GM12878 (cell line): Measurements from ENCODE around the gene IL22RA2.

Experiments used
- BMI1 ChIP-seq: fragments of 450-650 bp; IDR thresholded peaks from 2 replicates; pipeline ENCODE4 v1.6.1; 2016; ENCODE audit warnings: mild to moderate bottlenecking, moderate library complexity, borderline replicate concordance
- CTCF ChIP-seq, 3 experiments: IDR thresholded peaks in 2 of 3; conservative IDR thresholded peaks in 1 of 3; 2 replicates each; pipeline ENCODE4 v1.5.1; 2011; ENCODE audit warnings: low read depth in 3 of 3, low read length in 3 of 3, mild to moderate bottlenecking in 3 of 3, control low read depth in 2 of 3, moderate library complexity in 2 of 3, inconsistent platforms in 1 of 3, mixed read lengths in 1 of 3; ENCODE audit not compliant: control insufficient read depth in 2 of 3, insufficient read depth in 1 of 3; ENCODE audit errors: extremely low read depth in 1 of 3
- GABPA ChIP-seq: IDR thresholded peaks from 2 replicates; pipeline ENCODE4 v1.6.1; 2014; ENCODE audit warnings: antibody characterized with exemption, low read depth, mild to moderate bottlenecking, inconsistent platforms
- JUNB ChIP-seq: IDR thresholded peaks from 2 replicates; pipeline ENCODE4 v1.6.1; 2016; ENCODE audit warnings: antibody characterized with exemption, mild to moderate bottlenecking
- NFIC ChIP-seq: IDR thresholded peaks from 2 replicates; pipeline ENCODE4 v1.6.1; 2012; ENCODE audit warnings: low read depth, mild to moderate bottlenecking, inconsistent platforms, low read length, moderate library complexity
- POLR2A ChIP-seq: IDR thresholded peaks from 2 replicates; pipeline ENCODE4 v1.6.1; 2011; ENCODE audit warnings: low read depth, mild to moderate bottlenecking, low read length
- POLR2AphosphoS5 ChIP-seq: IDR thresholded peaks from 2 replicates; pipeline ENCODE4 v1.6.1; 2011; ENCODE audit warnings: mild to moderate bottlenecking, low read length, inconsistent platforms
- RAD21 ChIP-seq: IDR thresholded peaks from 2 replicates; pipeline ENCODE4 v1.6.1; 2011; ENCODE audit warnings: mild to moderate bottlenecking, low read depth, low read length, moderate library complexity; ENCODE audit not compliant: insufficient read depth
- REST ChIP-seq: IDR thresholded peaks from 2 replicates; pipeline ENCODE4 v1.6.1; 2012; ENCODE audit warnings: mild to moderate bottlenecking, low read depth, low read length
- SREBF1 ChIP-seq: IDR thresholded peaks from 2 replicates; pipeline ENCODE4 v1.6.1; 2012; ENCODE audit warnings: mild to moderate bottlenecking, low read length
- YY1 ChIP-seq: IDR thresholded peaks from 2 replicates; pipeline ENCODE4 v1.6.1; 2011; ENCODE audit warnings: low read depth, mild to moderate bottlenecking, low read length
- ZNF687 ChIP-seq: fragments of 450-650 bp; IDR thresholded peaks from 2 replicates; pipeline ENCODE4 v1.6.1; 2017; ENCODE audit warnings: mild to moderate bottlenecking, moderate library complexity

- TF ChIP-seq RAD21 (peak; percentile 85), YY1 (peak; percentile 63; the same call in 1 of the 2 replicates), CTCF (IDR thresholded peaks at IDR 0.05 in 2 of 3, conservative IDR thresholded peaks at IDR 0.05 in 1 of 3; ENCODE audit: control insufficient read depth in 2 of 3, extremely low read depth in 1 of 3, insufficient read depth in 1 of 3, low read depth in 3 of 3, low read length in 3 of 3) (peak; percentile 1 to 62 (median 28); a peak in 5 of 6 replicates), POLR2A (no peak), SREBF1 (no peak), NFIC (0 out of 2 replicates have a peak, but pooled peaks have one; percentile 33), GABPA (no peak), ZNF687 (no peak), REST (no peak), POLR2AphosphoS5 (no peak), BMI1 (no peak), JUNB (no peak)
These were observed 28.6 kb upstream of the IL22RA2 start for GRCh38 chr6:137202078-137202477.
